KMS-11 (cell line): ENCODE results near the gene PARD3B.

Experiments
- H2AFZ ChIP-seq: fragments of 200-600 bp; sonication (generic); 2 replicates; pipeline ENCODE4 v1.6.1; 2016; ENCODE audit warnings: antibody characterized with exemption, mixed run types, low read depth
- H3K27ac ChIP-seq: fragments of 200-600 bp; sonication (generic); 2 replicates; pipeline ENCODE4 v1.6.1; 2016; ENCODE audit warnings: mild to moderate bottlenecking, mixed run types
- H3K27me3 ChIP-seq: fragments of 200-600 bp; sonication (generic); 2 replicates; pipeline ENCODE4 v1.6.1; 2017; ENCODE audit warnings: mild to moderate bottlenecking, low read depth, mixed run types, moderate library complexity; ENCODE audit not compliant: insufficient read depth
- H3K36me3 ChIP-seq: fragments of 200-600 bp; sonication (generic); 2 replicates; pipeline ENCODE4 v1.6.1; 2017; ENCODE audit warnings: mild to moderate bottlenecking, mixed run types; ENCODE audit not compliant: insufficient read depth
- H3K4me1 ChIP-seq: fragments of 200-600 bp; sonication (generic); 2 replicates; pipeline ENCODE4 v1.6.1; 2016; ENCODE audit warnings: mild to moderate bottlenecking, low read depth, mixed run types; ENCODE audit not compliant: poor library complexity, severe bottlenecking
- H3K4me2 ChIP-seq: fragments of 200-600 bp; sonication (generic); 2 replicates; pipeline ENCODE4 v1.7.0; 2016; ENCODE audit warnings: mild to moderate bottlenecking, mixed run types
- H3K4me3 ChIP-seq: fragments of 200-600 bp; sonication (generic); IDR thresholded peaks from 2 replicates; pipeline ENCODE4 v1.6.1; 2017; ENCODE audit warnings: low read depth, low read length, mixed read lengths; ENCODE audit not compliant: insufficient read depth
- H3K79me2 ChIP-seq: fragments of 200-600 bp; sonication (generic); 2 replicates; pipeline ENCODE4 v1.6.1; 2016; ENCODE audit warnings: low read depth, mixed run types; ENCODE audit not compliant: insufficient read depth
- H3K9ac ChIP-seq: fragments of 200-600 bp; sonication (generic); 2 replicates; pipeline ENCODE4 v1.6.1; 2016; ENCODE audit warnings: mild to moderate bottlenecking, mixed run types
- H4K20me1 ChIP-seq: fragments of 200-600 bp; sonication (generic); 2 replicates; pipeline ENCODE4 v1.6.1; 2016; ENCODE audit warnings: mild to moderate bottlenecking, mixed run types; ENCODE audit not compliant: insufficient read depth
- TF ChIP-seq, protein P1 (sequence below): fragments of 200-600 bp; sonication (generic); conservative IDR thresholded peaks from 2 replicates; pipeline ENCODE4 v1.6.1; 2017; ENCODE audit warnings: low read depth, mild to moderate bottlenecking, antibody characterized with exemption, low read length, moderate library complexity, mixed read lengths

The PARD3B gene

DNA sequence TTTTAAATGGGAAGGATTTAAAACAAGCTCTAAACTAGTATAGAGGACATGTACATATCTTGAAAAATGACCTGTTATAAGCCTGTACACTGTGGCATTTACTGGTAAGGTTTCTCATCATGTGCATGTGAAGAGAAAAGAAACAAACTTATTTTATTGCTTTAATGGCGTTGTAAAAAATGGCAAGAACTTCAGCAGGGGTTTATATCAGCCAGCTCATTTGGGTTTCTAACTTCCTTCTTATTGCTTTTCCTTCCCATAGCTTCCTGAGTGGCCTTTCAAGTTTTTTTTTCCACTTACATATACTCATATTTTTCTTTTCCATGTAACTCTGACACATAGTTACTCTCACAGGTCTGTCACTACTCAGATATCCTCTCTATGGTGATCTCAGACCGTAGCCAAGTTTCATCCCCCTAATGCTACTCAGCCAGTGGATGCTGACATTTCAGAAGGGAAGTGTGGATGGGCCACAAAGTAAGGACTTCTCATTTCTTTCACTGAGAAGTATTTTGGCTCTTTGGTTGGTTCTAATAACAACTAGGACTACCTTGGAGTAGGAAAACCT lies 198.2 kb downstream of the PARD3B start:
- no peaks in the 10 kb centered on the region for H3K27me3 ChIP-seq
- H3K4me1 ChIP-seq, result no peaks in the 10 kb centered on the region
- TF ChIP-seq, protein P1, sequence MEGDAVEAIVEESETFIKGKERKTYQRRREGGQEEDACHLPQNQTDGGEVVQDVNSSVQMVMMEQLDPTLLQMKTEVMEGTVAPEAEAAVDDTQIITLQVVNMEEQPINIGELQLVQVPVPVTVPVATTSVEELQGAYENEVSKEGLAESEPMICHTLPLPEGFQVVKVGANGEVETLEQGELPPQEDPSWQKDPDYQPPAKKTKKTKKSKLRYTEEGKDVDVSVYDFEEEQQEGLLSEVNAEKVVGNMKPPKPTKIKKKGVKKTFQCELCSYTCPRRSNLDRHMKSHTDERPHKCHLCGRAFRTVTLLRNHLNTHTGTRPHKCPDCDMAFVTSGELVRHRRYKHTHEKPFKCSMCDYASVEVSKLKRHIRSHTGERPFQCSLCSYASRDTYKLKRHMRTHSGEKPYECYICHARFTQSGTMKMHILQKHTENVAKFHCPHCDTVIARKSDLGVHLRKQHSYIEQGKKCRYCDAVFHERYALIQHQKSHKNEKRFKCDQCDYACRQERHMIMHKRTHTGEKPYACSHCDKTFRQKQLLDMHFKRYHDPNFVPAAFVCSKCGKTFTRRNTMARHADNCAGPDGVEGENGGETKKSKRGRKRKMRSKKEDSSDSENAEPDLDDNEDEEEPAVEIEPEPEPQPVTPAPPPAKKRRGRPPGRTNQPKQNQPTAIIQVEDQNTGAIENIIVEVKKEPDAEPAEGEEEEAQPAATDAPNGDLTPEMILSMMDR, result no peak
- H3K4me2 ChIP-seq, result no peak overlapping the region
- no peak overlapping the region for H2AFZ ChIP-seq
- no peaks in the 10 kb centered on the region for H3K79me2 ChIP-seq
- no peak overlapping the region for H3K9ac ChIP-seq
- no peak overlapping the region for H3K27ac ChIP-seq
- H3K4me3 ChIP-seq, result no peak overlapping the region
- H3K36me3 ChIP-seq, result no peaks in the 10 kb centered on the region
- no peaks in the 10 kb centered on the region for H4K20me1 ChIP-seq

DNA sequence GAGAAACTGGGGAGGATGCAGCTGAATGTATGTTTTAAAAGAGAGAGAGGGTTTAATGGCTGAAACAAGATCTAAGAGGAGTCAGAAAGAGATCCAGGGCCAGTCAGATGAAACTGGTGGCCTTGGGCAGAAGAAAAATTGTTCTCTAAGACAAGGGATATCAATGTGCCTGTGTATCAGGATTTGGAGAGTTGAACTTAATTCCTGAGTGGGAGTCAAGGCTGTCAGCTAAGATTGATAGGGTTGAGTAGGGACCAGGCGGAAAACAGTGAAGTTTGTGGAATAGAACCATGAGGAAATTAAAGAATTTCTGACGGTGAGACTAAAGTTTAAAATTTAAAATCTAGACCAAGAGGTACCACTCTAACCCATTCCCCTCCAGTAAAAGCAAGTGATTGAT lies 199.2 kb downstream of the PARD3B start:
- Histone ChIP-seq H2AFZ (no peak overlapping the region), H3K79me2 (no peaks in the 10 kb centered on the region), H3K27me3 (no peaks in the 10 kb centered on the region), H3K4me3 (no peak overlapping the region), H3K4me2 (no peak overlapping the region), H3K27ac (no peak overlapping the region), H3K36me3 (no peaks in the 10 kb centered on the region), H4K20me1 (no peaks in the 10 kb centered on the region), H3K9ac (no peak overlapping the region), H3K4me1 (no peaks in the 10 kb centered on the region)
- TF ChIP-seq, protein P1, result no peak

DNA sequence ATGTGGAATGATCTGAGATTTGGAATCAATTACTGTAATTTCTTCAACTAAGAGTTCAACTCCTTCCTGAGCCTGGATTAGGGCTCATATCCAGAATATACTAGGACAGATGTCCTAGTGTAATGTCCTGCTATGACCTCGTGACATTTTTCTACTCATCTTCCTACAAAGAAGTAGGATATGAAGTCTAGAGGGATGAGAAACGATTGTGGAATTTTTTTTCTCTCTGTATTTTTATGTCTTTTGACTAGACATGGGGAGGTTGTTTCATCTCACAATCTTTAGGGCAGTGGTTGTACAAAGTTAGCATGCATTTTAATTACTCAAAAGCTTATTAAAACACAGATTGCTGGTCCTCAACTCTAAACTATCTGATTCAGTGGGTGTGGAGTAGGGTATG lies 203.0 kb downstream of the PARD3B start:
- Histone ChIP-seq H2AFZ (no peak overlapping the region), H4K20me1 (no peaks in the 10 kb centered on the region), H3K4me3 (no peak overlapping the region), H3K4me2 (no peak overlapping the region), H3K4me1 (peaks cover 5% of the 10 kb centered on the region), H3K9ac (no peak overlapping the region), H3K36me3 (no peaks in the 10 kb centered on the region), H3K27me3 (no peaks in the 10 kb centered on the region), H3K79me2 (no peaks in the 10 kb centered on the region), H3K27ac (no peak overlapping the region)
- TF ChIP-seq, protein P1, result no peak

DNA sequence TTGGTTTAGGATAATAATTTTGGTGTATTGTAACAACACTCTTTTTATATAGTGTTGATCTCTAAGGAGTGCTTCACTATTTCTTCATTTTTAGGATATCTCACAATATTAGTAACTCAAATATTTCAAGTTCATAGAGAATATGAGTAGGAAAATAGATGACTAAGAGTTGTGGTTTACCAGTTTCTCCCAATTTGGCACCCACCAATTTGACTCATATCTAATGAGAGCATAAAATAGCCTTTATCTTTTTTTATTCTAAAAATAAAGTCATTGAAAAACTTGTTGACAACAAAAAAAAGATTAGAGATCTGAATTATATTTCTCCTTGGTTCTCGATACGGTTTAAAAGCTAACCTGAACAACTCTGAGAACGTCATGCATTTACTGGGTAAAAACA lies 204.0 kb downstream of the PARD3B start:
- H3K79me2 ChIP-seq, result no peaks in the 10 kb centered on the region
- H3K9ac ChIP-seq, result no peak overlapping the region
- TF ChIP-seq, protein P1, result no peak
- H3K36me3 ChIP-seq, result no peaks in the 10 kb centered on the region
- H4K20me1 ChIP-seq, result no peaks in the 10 kb centered on the region
- H3K4me2 ChIP-seq, result no peak overlapping the region
- peaks cover 16% of the 10 kb centered on the region for H3K4me1 ChIP-seq
- no peak overlapping the region for H3K27ac ChIP-seq
- H3K27me3 ChIP-seq, result no peaks in the 10 kb centered on the region
- H3K4me3 ChIP-seq, result no peak overlapping the region
- no peak overlapping the region for H2AFZ ChIP-seq

DNA sequence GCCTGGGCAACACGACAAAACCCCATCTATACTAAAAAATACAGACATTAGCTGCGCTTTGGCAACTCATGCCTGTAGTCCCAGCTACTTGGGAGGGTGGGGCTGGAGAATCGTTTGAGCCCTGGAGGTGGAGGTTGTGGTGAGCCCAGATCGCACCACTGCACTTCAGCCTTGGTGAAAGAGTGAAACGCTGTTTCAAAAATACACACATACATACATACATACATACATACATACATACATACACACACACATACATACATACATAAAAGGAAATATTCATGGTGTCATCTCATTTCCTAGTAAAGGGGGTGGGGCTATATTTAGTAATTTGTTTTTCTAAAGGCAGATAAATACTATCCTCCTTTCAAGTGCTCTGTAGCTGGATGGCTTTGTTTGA lies 205.1 kb downstream of the PARD3B start:
- H3K27ac ChIP-seq, result no peak overlapping the region
- H3K9ac ChIP-seq, result no peak overlapping the region
- peaks cover 20% of the 10 kb centered on the region for H3K4me1 ChIP-seq
- no peaks in the 10 kb centered on the region for H4K20me1 ChIP-seq
- H3K4me2 ChIP-seq, result no peak overlapping the region
- no peak overlapping the region for H2AFZ ChIP-seq
- no peaks in the 10 kb centered on the region for H3K36me3 ChIP-seq
- H3K79me2 ChIP-seq, result no peaks in the 10 kb centered on the region
- TF ChIP-seq, protein P1, result no peak
- no peaks in the 10 kb centered on the region for H3K27me3 ChIP-seq
- H3K4me3 ChIP-seq, result no peak overlapping the region
